ENCODE measurements around the gene FAM200C.

Gene FAM200C

DNA sequence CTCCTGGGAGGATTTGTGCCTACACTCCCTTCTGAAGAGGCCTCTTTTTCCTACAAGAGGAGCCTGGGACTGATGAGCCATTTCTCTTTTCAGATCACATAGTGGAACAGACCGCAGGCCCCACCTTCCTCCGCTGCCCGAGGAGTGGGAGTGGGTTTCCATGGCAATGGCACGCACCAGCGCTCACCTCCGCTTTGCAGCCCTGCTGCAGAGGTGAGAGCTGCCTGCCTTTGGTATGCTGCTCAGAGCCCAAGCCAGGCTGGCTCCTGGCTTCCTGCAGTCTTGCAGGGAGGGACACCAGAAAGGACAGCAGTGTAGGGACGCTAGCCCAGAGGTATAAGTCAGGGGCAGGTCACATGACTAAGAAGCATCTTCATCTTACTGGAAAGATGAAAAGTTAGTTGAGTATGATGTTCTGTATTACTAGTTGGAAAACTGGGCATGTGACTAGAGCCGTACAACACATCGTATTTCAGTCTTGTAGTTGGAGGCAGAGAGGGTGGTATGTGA lies 34.2 kb upstream of the FAM200C start:
- DNase-seq, result peak; percentile 46

DNA sequence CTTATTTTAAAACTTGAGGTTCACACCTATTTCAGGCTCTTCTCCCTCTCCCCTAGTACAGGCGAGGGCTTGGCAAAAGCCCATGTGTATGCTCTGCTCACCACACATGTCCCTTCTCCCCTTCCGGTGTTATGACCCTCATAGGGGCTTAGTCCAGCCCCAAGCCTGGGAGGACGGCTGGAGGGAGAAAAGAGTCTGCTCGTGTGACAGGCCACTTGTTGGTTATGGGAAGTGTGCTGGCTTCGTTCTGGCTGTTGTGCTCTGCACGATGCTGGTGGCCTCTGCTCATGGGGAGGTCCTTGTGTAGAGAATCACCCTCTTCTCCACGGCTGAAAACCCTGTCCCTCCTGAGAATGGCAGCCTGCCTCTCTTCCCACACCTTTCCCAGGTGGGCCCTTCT lies 32.9 kb upstream of the FAM200C start:
- no peak overlapping the region for H3K27ac Mint-ChIP-seq
- no peak for DNase-seq
- peaks cover 16% of the 10 kb centered on the region for H3K4me1 Mint-ChIP-seq (ENCODE audit: low read depth)
- no peaks in the 10 kb centered on the region for H3K27me3 Mint-ChIP-seq
- H3K9me3 Mint-ChIP-seq, result no peaks in the 10 kb centered on the region
- H3K36me3 Mint-ChIP-seq (ENCODE audit: low read depth), result peaks cover 22% of the 10 kb centered on the region
- no peak overlapping the region for H3K4me3 Mint-ChIP-seq

More for the DNA sequence above, 34.2 kb upstream of the FAM200C start:
- H3K27ac Mint-ChIP-seq, result no peak overlapping the region
- H3K4me3 Mint-ChIP-seq, result no peak overlapping the region
- peaks cover 29% of the 10 kb centered on the region for H3K4me1 Mint-ChIP-seq (ENCODE audit: low read depth)
- no peaks in the 10 kb centered on the region for H3K27me3 Mint-ChIP-seq
- H3K36me3 Mint-ChIP-seq (ENCODE audit: low read depth), result peaks cover 9% of the 10 kb centered on the region
- no peaks in the 10 kb centered on the region for H3K9me3 Mint-ChIP-seq

DNA sequence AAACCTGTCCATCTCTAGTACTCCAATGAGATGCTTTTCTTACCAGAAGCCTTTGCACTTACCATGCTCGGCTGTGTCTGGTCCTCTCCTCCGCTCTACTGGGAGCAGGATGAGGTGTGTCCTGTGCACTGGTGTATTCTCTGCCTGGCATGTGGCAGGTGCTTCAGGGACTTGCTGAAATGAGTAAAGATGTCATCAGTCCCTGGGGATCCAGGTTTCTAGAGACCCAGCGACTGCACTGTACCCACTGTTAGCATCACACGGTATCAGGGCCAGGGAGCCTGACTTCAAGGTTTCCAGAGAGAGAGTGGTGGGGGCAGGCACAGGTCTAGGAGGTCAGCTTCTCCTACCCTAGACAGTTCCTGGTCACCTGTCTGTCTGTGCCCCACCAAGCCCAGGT lies 32.3 kb upstream of the FAM200C start:
- Mint-ChIP-seq H3K36me3 (ENCODE audit: low read depth) (peaks cover 28% of the 10 kb centered on the region), H3K27me3 (no peaks in the 10 kb centered on the region), H3K4me3 (no peak overlapping the region), H3K4me1 (ENCODE audit: low read depth) (peaks cover 15% of the 10 kb centered on the region), H3K9me3 (no peaks in the 10 kb centered on the region), H3K27ac (no peak overlapping the region)
- no peak for DNase-seq

DNA sequence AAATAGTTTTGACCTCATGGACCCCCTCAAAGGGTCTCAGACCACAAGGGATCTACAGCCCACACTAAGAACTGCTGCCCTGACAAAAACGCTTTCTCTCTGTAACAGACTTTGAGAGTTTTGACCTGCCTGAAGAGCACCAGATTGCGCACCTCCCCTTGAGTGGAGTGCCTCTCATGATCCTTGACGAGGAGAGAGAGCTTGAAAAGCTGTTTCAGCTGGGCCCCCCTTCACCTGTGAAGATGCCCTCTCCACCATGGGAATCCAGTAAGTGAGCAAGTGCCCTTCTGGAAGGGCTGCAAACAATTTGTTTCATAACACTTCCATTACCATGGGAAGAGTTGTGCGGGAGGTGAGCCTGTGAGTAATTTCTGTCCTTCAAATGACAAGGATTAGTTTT lies 27.8 kb upstream of the FAM200C start:
- Mint-ChIP-seq H3K27me3 (no peaks in the 10 kb centered on the region), H3K27ac (no peak overlapping the region), H3K36me3 (ENCODE audit: low read depth) (peaks cover 68% of the 10 kb centered on the region), H3K9me3 (no peaks in the 10 kb centered on the region), H3K4me1 (ENCODE audit: low read depth) (peaks cover 29% of the 10 kb centered on the region), H3K4me3 (no peak overlapping the region)
- DNase-seq, result no peak

- H3K27ac Mint-ChIP-seq, result peak overlapping the region; percentile 27
- H3K9me3 Mint-ChIP-seq, result no peaks in the 10 kb centered on the region
- H3K4me1 Mint-ChIP-seq (ENCODE audit: low read depth), result peaks cover 62% of the 10 kb centered on the region
- H3K27me3 Mint-ChIP-seq, result no peaks in the 10 kb centered on the region
- no peak for DNase-seq
- H3K36me3 Mint-ChIP-seq (ENCODE audit: low read depth), result peaks cover 66% of the 10 kb centered on the region
- H3K4me3 Mint-ChIP-seq, result peak overlapping the region; percentile 91
Measured at GRCh38 chr5:160423099-160423498, 23.2 kb upstream of the FAM200C start.

- Mint-ChIP-seq H3K4me3 (peak within 1 kb of the TSS; percentile 91), H3K4me1 (ENCODE audit: low read depth) (peaks cover 71% of the 10 kb centered on the region), H3K9me3 (no peaks in the 10 kb centered on the region), H3K27me3 (no peaks in the 10 kb centered on the region), H3K27ac (peak within 1 kb of the TSS; percentile 97), H3K36me3 (ENCODE audit: low read depth) (peaks cover 59% of the 10 kb centered on the region)
- DNase-seq, result peak; percentile 91
Measured at GRCh38 chr5:160421625-160422258, 21.9 kb upstream of the FAM200C start, which contains the start of gene PTTG1. TSS of gene PTTG1 (plus strand) at chr5:160421855. CDS start at chr5:160422313, 458 bp downstream.

DNA sequence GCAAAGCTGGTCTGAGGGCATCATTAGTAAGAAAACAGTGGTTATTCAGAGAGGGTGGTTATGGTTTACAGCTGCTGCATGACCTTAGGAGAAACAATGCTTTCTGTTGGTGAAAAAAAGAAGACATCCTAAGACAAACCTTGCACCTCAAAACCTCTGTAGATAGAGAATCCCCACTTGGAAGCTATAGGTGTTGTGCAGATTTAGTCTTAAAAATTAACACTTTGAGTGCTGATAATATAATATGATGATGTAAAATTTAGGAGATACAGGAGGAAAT lies 20.4 kb upstream of the FAM200C start:
- H3K9me3 Mint-ChIP-seq, result no peaks in the 10 kb centered on the region
- no peak for DNase-seq
- no peaks in the 10 kb centered on the region for H3K27me3 Mint-ChIP-seq
- peaks cover 79% of the 10 kb centered on the region for H3K4me1 Mint-ChIP-seq (ENCODE audit: low read depth)
- peak overlapping the region; percentile 95 for H3K4me3 Mint-ChIP-seq
- peaks cover 55% of the 10 kb centered on the region for H3K36me3 Mint-ChIP-seq (ENCODE audit: low read depth)
- peak overlapping the region; percentile 97 for H3K27ac Mint-ChIP-seq

GRCh38 chr5:160419458-160420330 lies 19.8 kb upstream of the FAM200C start:
- Mint-ChIP-seq H3K27me3 (no peaks in the 10 kb centered on the region), H3K4me1 (ENCODE audit: low read depth) (peaks cover 74% of the 10 kb centered on the region), H3K27ac (peak overlapping the region; percentile 97), H3K36me3 (ENCODE audit: low read depth) (peaks cover 55% of the 10 kb centered on the region), H3K9me3 (no peaks in the 10 kb centered on the region), H3K4me3 (peak overlapping the region; percentile 95)
- no peak for DNase-seq

- Mint-ChIP-seq H3K27ac (peak within 1 kb of the TSS; percentile 97), H3K4me3 (peak within 1 kb of the TSS; percentile 95), H3K36me3 (ENCODE audit: low read depth) (peaks cover 50% of the 10 kb centered on the region), H3K9me3 (no peaks in the 10 kb centered on the region), H3K27me3 (no peaks in the 10 kb centered on the region), H3K4me1 (ENCODE audit: low read depth) (peaks cover 65% of the 10 kb centered on the region)
- peak; percentile 96 for DNase-seq
Measured at GRCh38 chr5:160418561-160419457, 19.0 kb upstream of the FAM200C start, which contains the start of gene SLU7. TSS of gene SLU7 (minus strand) at chr5:160419081. CDS start at chr5:160415294, 3,787 bp downstream.

- Mint-ChIP-seq H3K27ac (no peak overlapping the region), H3K4me1 (ENCODE audit: low read depth) (peaks cover 22% of the 10 kb centered on the region), H3K9me3 (no peaks in the 10 kb centered on the region), H3K27me3 (no peaks in the 10 kb centered on the region), H3K4me3 (peak overlapping the region; percentile 88), H3K36me3 (ENCODE audit: low read depth) (peaks cover 39% of the 10 kb centered on the region)
- no peak for DNase-seq
Measured at GRCh38 chr5:160398806-160399205, 1.0 kb downstream of the FAM200C start.

GRCh38 chr5:160397492-160397891 lies 2.4 kb downstream of the FAM200C start:
- DNase-seq, result no peak
- Mint-ChIP-seq H3K9me3 (no peaks in the 10 kb centered on the region), H3K36me3 (ENCODE audit: low read depth) (peaks cover 27% of the 10 kb centered on the region), H3K4me3 (no peak overlapping the region), H3K27ac (no peak overlapping the region), H3K4me1 (ENCODE audit: low read depth) (peaks cover 22% of the 10 kb centered on the region), H3K27me3 (no peaks in the 10 kb centered on the region)

- DNase-seq, result no peak
- Mint-ChIP-seq H3K27ac (no peak overlapping the region), H3K4me1 (ENCODE audit: low read depth) (peaks cover 16% of the 10 kb centered on the region), H3K36me3 (ENCODE audit: low read depth) (peaks cover 9% of the 10 kb centered on the region), H3K9me3 (no peaks in the 10 kb centered on the region), H3K4me3 (no peak overlapping the region), H3K27me3 (no peaks in the 10 kb centered on the region)
Measured at GRCh38 chr5:160395111-160395510, 4.7 kb downstream of the FAM200C start.

- no peak overlapping the region for H3K4me3 Mint-ChIP-seq
- H3K27me3 Mint-ChIP-seq, result no peaks in the 10 kb centered on the region
- H3K4me1 Mint-ChIP-seq (ENCODE audit: low read depth), result no peaks in the 10 kb centered on the region
- DNase-seq, result no peak
- peaks cover 15% of the 10 kb centered on the region for H3K9me3 Mint-ChIP-seq
- H3K27ac Mint-ChIP-seq, result no peak overlapping the region
- H3K36me3 Mint-ChIP-seq (ENCODE audit: low read depth), result peaks cover 2% of the 10 kb centered on the region
Measured at GRCh38 chr5:160390787-160391696, 8.8 kb downstream of the FAM200C start.

Data from activated T-cell treated with anti-CD3 and anti-CD28 coated beads, Interleukin-2, amount 50 U/mL, for 24 hours (primary cell).